ENCODE data around the gene NOTUM.

GRCh38 chr17:81986606-81987005 is 25.6 kb upstream of the NOTUM start:
- TF ChIP-seq CTCF (conservative IDR thresholded peaks at IDR 0.05; ENCODE audit: low read depth, low read length) (no peak), EZH2phosphoT487 (IDR thresholded peaks at IDR 0.05; ENCODE audit: borderline replicate concordance, low read length) (no peak)
